ENCODE results near the gene HSCB. TPM values are rescaled to one million over a fixed set of nuclear protein-coding genes. Genes with fewer than 3 reads are reported as not detected.
"Not testable (repeated sequence)": the region's sequence is repeated elsewhere in the genome, so short reads cannot be mapped to it uniquely, and the experiment has no call there.

The HSCB gene
- total and polyA plus RNA-seq, 2 of the 4 experiments (the other 2 are of a cell fraction), result 5.4 to 13.2 TPM

- H3K4me1 ChIP-seq (ENCODE audit: control insufficient read depth, insufficient read depth, low read length); H3K18ac ChIP-seq (ENCODE audit: low read depth, low read length); H3K27ac ChIP-seq (ENCODE audit: insufficient read depth, low read length); H3K14ac ChIP-seq (replicated peaks; ENCODE audit: low read depth, low read length); BruUV-seq (replicated peaks); H2AFZ ChIP-seq (replicated peaks; ENCODE audit: low read length, poor library complexity); intact Hi-C loops (cut with micrococcal nuclease); H3K9ac ChIP-seq (ENCODE audit: low read depth, low read length); H3K9me3 ChIP-seq (ENCODE audit: control insufficient read depth, insufficient read depth, low read length); in situ Hi-C loops (cut with MboI; ENCODE audit: low sequenced_read_pairs); DNase-seq; H3K4me3 ChIP-seq (ENCODE audit: insufficient read depth, low read depth, low read length); H4K91ac ChIP-seq (ENCODE audit: insufficient read depth, low read depth, low read length); dilution Hi-C loops (cut with HindIII; ENCODE audit: low sequenced_read_pairs, unreplicated experiment); H2BK20ac ChIP-seq (ENCODE audit: low read depth, low read length); H2BK120ac ChIP-seq (ENCODE audit: low read depth, low read length); H3K4ac ChIP-seq (ENCODE audit: low read depth, low read length); CTCF ChIA-PET; H3K27me3 ChIP-seq (ENCODE audit: control insufficient read depth, insufficient read depth, low read length); H3K4me2 ChIP-seq (ENCODE audit: low read depth, low read length); H3K79me1 ChIP-seq (ENCODE audit: low read depth in 1 of 2, low read length in 2 of 2); H2BK5ac ChIP-seq (ENCODE audit: low read depth, low read length, poor library complexity, severe bottlenecking); H4K20me1 ChIP-seq (ENCODE audit: insufficient read depth, low read length); H3K56ac ChIP-seq (ENCODE audit: extremely low read depth, insufficient read depth, low read length); H2AK5ac ChIP-seq (ENCODE audit: low read depth, low read length); H4K5ac ChIP-seq (ENCODE audit: low read depth, low read length); H3K36me3 ChIP-seq (ENCODE audit: control insufficient read depth, insufficient read depth, low read length); H2BK15ac ChIP-seq (ENCODE audit: low read depth, low read length); H2AK9ac ChIP-seq (replicated peaks; ENCODE audit: low read depth, low read length, poor library complexity); H3K23ac ChIP-seq (ENCODE audit: low read depth, low read length); ATAC-seq (ENCODE audit: low read depth); H4K8ac ChIP-seq (ENCODE audit: low read depth in 2 of 2, low read length in 2 of 2); H3K9me1 ChIP-seq (ENCODE audit: insufficient read depth, low read length): not testable (repeated sequence)
- no CpG with 5 or more reads among the region's 6 CpGs for WGBS, 2 experiments (ENCODE audit: extremely low coverage in 2 of 2, insufficient read length in 1 of 2)
- POLR2A ChIA-PET (ENCODE audit: unreplicated experiment), result interaction anchor here (0.6 kb wide), 1 partner anchor 12 kb away, joined by 5 read pairs; no protein-coding TSS in a partner anchor
Observed at GRCh38 chr22:28693041-28693760, 48.6 kb upstream of the HSCB start.
